ENCODE measurements around the gene TAF6.

Gene TAF6

DNA sequence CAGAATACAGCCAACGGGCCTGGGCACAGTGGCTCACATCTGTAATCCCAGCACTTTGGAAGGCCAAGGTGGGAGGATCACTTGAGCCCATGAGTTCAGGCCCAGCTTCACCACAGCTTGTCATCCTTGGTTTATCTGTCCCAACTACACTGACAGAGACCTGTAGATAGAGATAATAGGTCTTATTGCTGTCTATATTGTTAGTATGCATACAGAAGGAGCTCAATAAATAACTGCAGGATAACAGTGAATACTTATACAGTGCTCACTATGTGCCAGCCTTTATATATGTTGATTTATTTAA is 1.5 kb upstream of the TAF6 start:
- no peak for DNase-seq (ENCODE audit: low spot score)

DNA sequence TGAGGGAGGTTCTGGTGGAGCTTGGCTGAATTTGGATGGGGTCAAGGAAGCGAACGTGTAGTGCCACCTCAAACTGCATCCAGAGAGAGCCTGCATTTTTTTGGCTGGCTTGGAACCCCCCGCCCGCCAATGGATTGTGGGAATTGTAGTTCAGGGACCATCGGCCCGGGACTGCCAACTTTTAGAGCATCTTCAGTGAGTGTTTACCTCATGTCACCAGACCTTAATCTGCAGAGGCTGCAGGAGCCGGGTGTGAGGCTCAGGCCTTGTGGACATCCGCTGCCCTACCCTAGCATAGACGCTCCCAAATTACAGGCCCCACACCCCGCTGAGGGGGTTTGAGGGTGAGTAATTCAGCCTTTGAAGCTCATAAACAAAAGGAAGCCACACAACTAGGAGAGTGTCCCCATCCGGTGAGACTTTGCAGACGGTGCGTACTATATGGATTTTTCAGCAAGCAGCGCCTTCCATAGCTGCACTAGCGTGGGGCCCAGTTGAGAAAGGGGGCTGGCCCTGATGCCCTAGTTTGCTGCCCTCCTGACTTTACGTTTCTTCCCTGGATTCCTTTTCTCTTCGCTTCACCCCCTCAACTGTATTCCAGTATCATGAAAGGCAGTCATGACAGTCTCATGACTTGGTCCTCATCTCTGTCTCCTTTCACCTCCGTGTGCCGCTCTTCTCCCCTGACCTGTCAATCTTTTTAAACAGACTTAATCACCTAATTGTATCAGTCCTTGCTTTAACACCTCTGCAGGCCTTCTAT is 993 bp upstream of the TAF6 start:
- peak; percentile 91 for DNase-seq (ENCODE audit: low spot score)

DNA sequence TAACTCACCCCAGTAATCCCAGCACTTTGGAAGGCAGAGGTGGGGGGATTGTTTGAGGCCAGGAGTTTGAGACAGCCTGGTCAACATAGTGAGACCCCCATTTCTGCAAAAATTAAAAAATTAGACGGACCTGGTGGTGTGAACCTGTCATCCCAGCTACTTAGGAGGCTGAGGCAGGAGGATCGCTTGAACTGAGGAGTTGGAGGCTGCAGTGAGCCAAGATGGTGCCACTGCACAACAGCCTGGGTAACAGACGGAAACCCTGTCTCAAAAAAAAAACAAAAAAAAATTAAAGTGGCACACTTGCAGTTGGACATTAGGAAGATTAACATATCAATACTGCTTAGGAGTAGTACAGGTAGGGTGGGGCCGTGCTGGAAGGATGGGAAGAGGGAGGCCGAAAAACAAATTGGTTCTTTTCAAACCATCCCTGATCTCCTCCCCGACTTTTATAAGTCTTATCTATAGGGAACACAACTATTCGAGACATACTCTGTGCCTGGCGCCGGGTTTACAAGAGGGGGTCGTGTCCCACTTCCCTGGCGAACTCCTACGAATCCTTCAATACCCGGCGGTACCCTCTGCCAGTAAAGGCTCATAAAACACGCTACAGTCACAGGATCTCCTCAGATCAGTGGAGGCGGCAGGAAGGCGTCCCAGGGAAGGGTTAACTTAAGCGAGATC is 628 bp downstream of the TAF6 start:
- no peak for DNase-seq (ENCODE audit: low spot score)

DNA sequence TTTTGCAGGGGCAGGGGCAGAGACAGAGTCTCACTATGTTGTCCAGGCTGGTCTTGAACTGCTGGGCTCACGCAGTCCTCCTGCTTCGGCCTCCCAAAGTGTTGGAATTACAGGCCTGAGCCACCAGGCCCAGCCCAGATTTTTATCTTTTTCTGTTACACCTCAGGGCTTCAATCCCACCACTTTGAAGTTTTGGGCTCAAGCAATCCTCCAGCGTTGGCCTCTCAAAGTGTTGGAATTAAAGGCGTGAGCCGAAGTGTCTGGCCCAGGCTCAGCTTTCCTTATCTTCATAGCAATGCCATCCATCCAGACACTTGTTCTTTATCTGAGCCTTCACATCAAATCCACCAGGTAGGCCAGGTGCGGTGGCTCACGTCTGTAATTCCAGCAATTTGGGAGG is 4.1 kb downstream of the TAF6 start:
- DNase-seq (ENCODE audit: low spot score) = no peak

DNA sequence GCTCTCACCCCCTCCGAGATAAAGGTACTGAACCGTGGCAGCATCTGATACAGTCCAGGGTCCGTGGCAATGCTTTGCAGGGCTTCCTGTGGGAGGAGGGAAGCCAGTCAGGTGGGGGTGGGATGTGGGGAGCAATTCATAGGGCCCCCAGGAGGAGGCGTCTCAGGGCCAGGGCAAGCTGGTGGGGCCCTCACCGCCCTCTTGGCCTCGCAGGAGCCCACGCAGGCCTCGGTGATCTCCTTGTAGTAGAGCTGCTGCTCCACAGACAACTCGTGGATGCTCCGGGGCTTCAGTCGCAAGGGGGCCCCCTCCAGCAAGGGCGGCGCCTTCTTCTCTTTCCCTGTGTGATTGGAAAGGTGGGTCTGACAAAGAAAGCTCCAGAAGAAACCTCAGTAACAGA is 7.2 kb downstream of the TAF6 start:
- DNase-seq (ENCODE audit: low spot score) = no peak

DNA sequence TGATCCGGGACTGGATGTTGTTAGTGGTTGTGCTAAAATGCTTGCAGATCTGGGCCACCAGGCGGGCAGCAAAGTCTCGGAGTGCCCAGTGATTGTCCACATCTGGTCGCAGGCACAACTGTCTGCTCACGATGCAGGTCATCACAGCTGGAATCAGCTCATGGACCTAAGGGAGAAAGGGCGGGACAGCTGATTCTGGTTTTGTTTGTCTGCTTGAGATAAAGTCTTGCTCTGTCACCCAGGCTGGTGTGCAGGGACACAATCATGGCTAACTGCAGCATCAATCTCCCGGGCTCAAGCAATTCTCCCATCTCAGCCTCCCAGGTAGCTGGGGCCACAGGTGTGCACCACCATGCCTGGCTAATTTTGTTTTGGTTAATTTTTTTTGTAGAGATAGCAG is 8.0 kb downstream of the TAF6 start:
- no peak for DNase-seq (ENCODE audit: low spot score)

DNA sequence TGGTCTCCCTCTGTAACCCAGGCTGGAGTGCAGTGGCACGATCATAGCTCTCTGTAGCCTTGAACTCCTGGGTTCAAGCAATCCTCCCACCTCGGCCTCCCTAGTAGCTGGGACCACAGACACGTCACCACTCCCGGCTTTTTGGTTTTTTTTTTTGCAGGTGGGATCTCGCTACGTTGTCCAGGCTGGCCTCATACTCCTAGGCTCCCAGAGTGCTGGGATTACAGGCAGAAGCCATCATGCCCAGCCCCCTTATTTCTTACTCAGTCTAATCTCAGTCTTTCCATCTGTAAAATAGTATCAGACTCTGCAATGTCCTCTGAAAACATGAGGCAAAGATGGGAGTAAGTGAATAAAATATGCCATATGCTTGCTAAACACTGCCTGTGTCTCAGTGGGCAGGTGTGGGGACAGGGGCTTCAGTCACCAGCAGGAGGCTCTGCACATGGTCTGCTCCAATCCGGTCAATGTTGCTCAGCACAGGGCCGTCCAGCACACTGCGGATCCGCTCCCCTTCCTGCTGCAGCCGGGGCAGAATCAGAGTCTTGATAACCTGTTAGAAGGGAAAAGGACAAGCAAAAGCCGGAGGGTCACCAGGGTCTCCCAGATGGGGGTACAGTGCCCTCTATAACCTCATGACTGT is 9.5 kb downstream of the TAF6 start:
- no peak for DNase-seq (ENCODE audit: low spot score)

DNA sequence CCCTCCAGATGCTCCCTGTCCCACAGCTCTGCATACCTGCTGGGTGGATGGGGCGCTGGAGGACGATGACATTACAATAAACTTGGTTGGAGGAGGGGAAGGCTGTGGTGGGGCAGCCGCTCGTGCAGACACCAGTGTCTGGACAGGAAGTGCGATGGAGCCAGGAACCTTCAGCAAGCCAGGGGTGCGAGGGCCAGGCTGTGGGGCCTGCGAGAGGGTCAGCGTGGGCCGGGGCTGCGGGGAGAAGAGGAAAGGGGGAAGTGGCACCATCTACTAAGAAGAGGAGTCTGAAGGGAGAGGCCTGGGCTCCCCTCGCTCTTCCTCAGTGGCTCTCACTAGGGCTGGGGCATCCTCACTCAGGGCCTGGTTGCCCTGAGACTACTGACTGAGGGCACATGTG is 11.3 kb downstream of the TAF6 start:
- DNase-seq (ENCODE audit: low spot score) = no peak

DNA sequence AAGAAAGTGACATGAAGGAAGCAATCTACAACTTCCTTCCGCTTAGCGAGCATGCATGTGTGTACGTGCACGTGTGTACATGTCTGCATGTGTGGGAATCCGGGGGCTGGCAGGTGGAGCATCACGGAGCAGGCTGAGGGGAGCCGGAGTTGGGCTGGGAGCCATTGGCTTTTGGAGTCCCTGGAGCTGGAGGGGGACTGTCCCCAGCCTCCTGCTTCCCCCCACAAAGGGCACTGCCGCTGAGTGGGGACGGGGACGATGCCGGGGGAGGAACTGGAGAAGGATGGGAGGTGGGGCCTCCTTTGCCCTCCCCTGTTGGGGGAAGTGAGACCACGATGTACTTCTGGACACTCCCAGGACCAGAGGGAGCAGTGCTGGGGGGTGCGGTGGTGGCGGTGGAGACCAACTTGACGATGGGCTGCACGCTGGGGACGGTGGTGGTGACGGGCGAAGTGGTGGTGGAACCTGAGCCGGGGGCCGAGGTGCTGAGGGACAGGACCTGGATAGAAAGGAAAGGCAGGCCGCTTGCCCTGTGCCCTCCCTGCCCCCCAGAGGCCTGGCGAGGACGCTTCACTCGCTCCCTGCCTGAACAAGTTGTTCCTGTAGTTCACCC is 11.9 kb downstream of the TAF6 start:
- no peak for DNase-seq (ENCODE audit: low spot score)

DNA sequence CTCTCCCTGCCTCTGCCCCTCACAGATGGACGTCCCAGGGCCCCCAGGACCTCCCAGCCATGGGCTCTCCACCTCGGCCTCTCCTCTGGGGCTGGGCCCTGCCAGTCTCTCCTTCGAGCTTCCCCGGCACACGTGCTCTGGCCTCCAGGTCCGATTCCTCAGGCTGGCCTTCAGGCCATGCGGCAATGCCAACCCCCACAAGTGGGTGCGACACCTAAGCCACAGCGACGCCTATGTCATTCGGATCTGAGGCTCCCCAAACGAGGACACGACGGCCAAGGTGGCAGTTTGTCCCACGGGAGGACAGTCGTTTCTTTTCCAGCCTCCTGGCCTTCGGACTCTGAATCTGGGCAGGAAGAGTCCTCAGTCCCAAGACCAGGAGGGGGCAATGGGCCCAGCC is 12.5 kb downstream of the TAF6 start:
- DNase-seq (ENCODE audit: low spot score) = no peak

DNA sequence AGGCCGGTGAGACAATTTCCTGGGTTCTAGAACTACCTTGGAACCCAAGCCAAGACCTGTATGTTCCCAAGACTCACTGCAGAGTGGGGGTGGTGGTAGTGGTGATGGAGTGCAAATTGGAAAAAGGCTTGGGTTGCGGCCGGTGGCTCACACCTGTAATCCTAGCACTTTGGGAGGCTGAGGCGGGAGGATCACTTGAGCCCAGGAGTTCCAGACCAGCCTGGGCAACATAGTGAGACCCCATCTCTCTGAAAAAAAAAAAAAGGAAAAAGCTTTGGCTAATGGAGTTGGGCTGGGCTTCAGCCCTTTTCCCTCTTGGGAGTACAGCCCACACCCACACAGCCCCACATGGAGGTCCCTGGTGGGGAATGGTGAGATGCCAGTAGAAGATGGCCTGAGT is 13.6 kb downstream of the TAF6 start:
- DNase-seq (ENCODE audit: low spot score) = no peak

DNA sequence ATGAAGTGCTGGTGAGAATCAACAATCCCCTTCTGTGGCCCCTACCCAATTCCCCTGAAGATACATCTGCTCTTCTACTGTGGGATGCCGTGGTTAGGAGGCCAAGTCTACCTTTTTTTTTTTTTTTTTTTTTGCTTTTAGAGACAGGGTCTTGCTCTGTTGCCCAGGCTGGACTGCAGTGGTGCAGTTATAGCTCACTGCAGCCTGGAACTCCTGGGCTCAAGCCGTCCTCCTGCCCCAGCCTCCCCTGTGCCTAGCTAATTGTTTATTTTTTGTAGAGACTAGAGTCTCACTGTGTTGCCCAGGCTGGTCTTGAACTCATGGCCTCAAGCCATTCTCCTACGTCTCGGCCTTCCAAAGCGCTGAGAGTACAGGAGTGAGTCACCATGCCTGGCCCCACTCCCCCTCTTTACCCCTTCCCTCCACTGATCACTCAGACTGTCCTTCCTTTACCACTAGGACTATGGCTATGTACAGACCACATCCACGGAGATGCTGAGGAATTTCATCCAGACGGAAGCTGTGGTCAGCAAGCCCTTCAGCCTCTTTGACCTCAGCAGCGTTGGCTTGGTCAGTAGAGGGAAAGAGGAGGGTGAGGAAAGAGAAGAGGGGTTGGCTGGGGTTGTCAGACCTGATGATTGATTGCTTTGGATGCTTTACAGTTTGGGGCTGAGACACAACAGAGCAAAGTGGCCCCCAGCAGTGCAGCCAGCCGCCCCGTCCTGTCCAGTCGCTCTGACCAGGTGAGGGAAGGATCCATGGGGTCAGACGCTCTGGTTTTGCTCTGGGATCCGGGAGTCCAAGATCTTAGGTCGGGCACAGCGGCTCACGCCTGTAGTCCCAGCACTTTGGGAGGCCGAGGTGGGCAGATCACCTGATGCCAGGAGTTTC is 16.0 kb downstream of the TAF6 start:
- no peak for DNase-seq (ENCODE audit: low spot score)

DNA sequence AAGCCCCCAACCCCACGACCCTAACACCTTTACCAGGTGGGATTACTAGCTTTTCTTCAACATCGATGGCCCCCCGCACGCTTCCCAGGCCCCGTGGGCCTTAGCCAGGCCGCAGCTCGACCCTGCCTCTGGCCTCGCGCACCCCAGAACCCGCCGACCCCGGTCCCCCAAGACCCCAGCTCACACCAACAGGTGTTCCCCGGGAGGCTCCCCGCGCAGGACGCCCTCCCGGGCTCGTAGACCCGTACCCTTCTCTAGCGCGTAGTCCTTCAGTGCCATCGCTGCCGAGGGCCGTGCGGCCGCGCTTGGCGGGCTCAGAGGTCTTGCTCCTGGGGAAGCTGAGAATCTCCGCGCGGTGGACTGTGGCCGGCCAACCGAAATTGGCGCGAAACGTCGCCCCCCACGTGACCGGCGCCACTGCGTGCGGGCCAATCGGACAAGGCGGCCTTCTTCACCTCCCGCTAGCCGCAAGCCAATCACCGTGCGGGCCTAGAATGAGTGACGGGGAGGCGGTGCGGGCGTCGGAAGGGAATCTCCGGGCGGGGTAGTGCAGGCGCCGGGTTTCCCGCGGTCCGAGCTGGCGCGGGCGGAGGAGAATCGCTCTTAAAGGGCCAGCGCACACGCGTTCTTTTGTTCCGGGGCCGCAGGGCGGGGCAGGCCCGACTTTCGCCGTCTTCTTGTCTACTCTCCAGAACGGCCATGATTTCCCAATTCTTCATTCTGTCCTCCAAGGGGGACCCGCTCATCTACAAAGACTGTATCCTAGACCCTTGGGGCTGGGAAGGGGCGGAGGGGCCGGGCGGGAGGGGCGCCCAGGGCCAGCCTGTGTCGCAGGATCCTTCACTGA is 17.9 kb downstream of the TAF6 start, which contains the start of the genes AP4M1 and MCM7:
AP4M1 (plus strand) TSS at position 628 of the 847 bp plus-strand sequence; CDS start at position 700, 72 bp downstream.
MCM7 (minus strand) TSS at position 382 of the 847 bp plus-strand sequence; CDS start at position 279, 103 bp downstream.
- DNase-seq (ENCODE audit: low spot score) = peak; percentile 99

DNA sequence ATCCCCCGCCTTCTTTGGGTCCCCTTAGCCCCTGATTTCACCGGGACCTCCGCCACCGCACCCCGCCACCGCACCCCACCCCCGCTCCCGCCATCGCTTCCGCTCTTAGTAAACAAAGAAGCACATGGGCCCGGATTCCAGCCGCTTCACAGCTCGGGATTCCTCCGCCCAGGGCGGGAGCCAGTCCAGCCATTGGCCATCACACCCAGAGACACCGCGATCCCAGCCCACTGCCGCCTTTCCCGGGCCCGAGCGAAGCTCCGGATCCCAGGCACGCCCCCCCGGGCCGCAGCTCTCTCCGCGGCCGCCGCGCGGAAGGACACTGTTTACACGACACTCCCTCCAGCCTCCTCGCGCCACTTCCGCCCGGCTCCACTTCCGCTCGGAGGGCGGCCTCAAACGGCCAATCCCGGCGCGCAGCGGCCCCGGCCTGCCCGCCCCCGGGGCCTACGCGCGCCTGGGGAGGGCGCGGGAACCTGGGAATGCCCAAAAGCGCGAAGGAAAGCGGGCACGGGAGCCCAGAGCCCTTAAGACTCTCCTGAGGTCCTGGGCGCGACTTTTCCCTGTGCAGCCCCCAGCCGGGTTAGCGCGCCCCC is 18.6 kb downstream of the TAF6 start:
- DNase-seq (ENCODE audit: low spot score) = peak; percentile 90

DNA sequence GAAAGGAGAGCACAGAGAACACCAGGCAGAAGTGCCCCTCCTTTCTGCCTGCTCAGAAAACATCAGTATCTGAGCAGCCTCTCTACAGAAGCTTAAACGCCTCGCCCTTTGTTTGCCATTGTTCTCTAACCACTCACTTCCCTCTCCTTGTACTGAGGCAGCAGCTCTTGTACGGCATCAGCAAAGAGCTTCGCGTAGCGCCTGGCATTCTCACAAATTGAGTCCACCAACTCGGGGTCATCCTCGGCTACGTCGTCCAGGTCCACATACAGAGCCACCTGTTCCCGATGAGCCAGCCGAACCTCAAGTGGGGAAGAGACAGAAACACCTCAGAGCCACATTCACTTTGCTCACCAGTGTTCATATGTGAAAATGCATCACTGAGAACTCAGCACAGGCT is 19.7 kb downstream of the TAF6 start:
- no peak for DNase-seq (ENCODE audit: low spot score)

DNA sequence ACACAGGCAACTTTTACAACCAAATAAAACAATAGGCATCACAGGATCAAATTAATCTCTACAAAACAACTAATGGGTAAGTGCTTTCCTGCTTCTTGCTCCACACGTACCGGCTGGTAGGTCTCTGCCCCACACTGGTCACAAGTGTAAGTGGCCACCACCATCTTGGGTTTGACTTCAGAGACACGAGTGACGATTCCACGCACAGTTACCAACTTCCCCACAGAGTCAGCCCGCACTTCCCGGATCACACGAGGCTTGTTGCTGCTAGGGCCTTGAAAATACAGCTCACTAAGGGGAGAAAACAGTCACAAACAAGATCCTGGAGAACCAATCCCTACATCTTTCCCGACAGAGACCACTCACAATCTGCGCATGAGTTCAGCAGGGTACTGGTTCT is 20.2 kb downstream of the TAF6 start:
- no peak for DNase-seq (ENCODE audit: low spot score)

DNA sequence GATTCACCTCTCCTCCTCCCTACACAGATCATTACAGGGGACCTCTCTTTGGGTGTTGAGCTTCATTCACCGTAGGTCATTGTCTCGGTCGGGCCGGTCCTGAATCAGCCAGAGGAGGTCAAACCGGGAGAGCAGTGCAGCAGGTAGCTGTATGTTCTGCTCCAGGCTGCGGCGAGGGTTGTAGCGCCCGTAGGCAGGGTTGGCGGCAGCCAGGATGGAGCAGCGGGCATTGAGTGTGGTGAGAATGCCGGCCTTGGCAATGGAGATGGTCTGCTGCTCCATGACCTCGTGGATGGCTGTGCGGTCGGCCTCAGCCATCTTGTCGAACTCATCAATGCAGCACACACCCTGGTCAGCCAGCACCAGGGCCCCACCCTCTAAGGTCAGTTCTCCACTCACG is 23.5 kb downstream of the TAF6 start:
- DNase-seq (ENCODE audit: low spot score) = no peak

DNA sequence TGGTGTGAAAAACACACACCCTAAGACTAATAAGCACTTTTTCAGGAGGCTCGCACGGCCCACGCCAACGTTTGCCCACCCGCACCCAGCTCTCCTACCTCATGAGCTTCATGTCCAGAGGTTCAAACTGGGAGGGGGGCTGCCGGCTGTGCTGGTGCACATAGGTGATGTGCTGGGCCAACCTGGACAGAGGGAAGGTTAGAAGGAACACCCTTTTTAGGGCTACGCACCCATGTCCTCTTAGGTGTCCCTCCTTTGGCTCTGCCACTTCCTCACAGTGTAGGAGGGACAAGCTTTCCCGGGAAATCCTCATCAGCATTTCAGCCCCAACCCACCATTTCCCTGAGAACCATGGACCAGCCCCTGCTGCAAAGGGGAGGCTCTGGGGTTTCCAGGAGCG is 23.9 kb downstream of the TAF6 start:
- no peak for DNase-seq (ENCODE audit: low spot score)

DNA sequence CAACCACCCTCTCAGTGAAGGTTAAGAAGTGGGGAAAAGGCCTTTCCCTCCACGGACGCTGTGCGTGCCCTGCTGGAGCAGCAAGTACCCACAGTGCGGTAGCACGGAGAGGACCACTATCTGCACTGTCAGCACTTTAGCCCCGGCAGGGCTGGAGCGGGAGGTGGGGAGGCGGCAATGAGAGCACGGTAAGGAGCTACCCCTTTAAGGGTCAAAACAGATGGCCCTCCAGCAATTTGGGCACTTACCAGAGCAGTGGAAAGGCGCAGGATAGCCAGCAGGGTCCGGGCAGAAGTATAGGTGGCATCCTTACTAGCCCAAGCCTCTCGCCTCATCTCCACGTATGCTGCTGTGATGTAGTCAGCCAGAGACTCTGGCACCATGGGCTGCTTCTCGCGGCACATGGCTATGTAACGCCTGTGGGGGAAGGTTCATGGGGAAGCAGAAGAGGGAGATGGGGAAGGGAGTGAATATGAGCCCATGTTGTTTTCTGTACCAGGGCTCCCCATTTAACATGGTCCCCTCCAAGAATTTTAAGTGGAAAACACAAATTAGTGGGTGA is 25.2 kb downstream of the TAF6 start:
- peak; percentile 39 for DNase-seq (ENCODE audit: low spot score)

DNA sequence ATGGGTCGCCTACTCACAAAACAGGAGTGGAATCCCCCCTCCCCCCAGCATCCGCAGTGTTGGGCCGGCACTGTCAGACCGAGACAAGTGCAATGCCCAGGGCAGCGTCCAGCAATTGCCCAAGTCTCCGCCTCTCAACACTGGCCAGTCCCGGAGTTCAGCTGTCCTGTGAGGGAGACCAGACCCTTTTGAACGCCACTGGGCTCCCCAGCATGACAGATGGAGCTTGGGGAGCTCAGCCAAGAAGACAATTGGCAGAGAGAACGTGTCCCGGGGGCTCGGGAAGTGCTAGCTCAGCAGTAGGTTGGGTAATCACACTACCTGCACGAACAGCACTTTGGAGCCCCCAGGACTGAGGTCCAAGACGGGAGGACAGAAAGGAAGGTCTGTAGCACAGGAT is 25.7 kb downstream of the TAF6 start:
- DNase-seq (ENCODE audit: low spot score) = peak; percentile 64
